ENCODE measurements around the gene LARGE1.

DNA sequence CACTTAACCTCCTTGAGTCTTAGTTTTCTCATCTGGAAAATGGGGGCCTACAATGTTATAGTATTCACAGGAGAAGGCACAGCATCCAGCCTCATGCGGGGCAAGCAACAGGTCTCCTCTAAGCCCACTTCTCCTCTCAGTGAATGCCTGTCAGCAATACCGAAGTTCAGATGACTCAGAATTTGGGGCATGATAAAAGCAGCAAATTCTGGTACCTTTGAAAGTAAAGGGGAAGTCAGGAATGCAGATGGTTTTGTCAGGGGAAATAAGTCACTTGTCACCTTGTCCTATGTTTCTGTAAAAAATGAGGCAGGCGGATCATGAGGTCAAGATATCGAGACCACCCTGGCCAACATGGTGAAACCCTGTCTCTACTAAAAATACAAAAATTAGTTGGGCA is 350.2 kb downstream of the LARGE1 start:
- TF ChIP-seq CTCF (IDR thresholded peaks at IDR 0.05) (no peak), POLR2A (IDR thresholded peaks at IDR 0.05) (no peak)

Measured in body of pancreas (tissue), 4 donors.